Daoy (cell line): Measurements from ENCODE around the gene OR52N5. TPM values are rescaled to one million over a fixed set of nuclear protein-coding genes. Genes with fewer than 3 reads are reported as not detected.

Experiments used
- DNase-seq: peaks from one replicate; pipeline ENCODE4 v3.0.0-alpha.2; 2015; ENCODE audit warnings: low read depth
- total RNA-seq: library from RNA; depleted of rRNA; stranded (reverse); fragments of >200 nt; shearing (Covaris generic); gene quantifications from 2 replicates; pipeline ENCODE4 v1.2.3, GENCODE V29; 2014; rRNA removed

The OR52N5 gene
- total RNA-seq, result not detected in 2 replicates

- DNase-seq, result no peak
These were observed at the start of gene OR52N5 for GRCh38 chr11:5783255-5783654. OR52N5 (minus strand) TSS chr11:5783355; CDS start chr11:5778634, 4,721 bp downstream.

GRCh38 chr11:5831196-5831829, 48.2 kb upstream of the OR52N5 start:
- DNase-seq, result peak; percentile 34

- no peak for DNase-seq
These were observed 35.2 kb upstream of the OR52N5 start for GRCh38 chr11:5818245-5818886.

GRCh38 chr11:5815534-5815933, 32.4 kb upstream of the OR52N5 start:
- no peak for DNase-seq

GRCh38 chr11:5809905-5810795, 27.0 kb upstream of the OR52N5 start:
- DNase-seq, result no peak

- no peak for DNase-seq
These were observed 26.0 kb upstream of the OR52N5 start for GRCh38 chr11:5809122-5809519.

GRCh38 chr11:5808500-5809121, 25.5 kb upstream of the OR52N5 start, which contains the start of gene OR52N2:
OR52N2 (plus strand) TSS chr11:5808924; CDS start chr11:5820336, 11,412 bp downstream.
- peak; percentile 54 for DNase-seq

- no peak for DNase-seq
These were observed 24.4 kb upstream of the OR52N5 start for GRCh38 chr11:5807580-5807979.

- no peak for DNase-seq
These were observed 20.8 kb upstream of the OR52N5 start for GRCh38 chr11:5803982-5804381.

- no peak for DNase-seq
These were observed 13.4 kb upstream of the OR52N5 start for GRCh38 chr11:5796541-5796940.

GRCh38 chr11:5791165-5791564, 8.0 kb upstream of the OR52N5 start, which contains the start of gene OR52N1:
OR52N1 (minus strand) TSS chr11:5791265; CDS start chr11:5788816, 2,449 bp downstream.
- DNase-seq, result no peak

- DNase-seq, result no peak
These were observed 16.1 kb downstream of the OR52N5 start for GRCh38 chr11:5767056-5767455.

- DNase-seq, result no peak
These were observed 29.2 kb downstream of the OR52N5 start, which contains the start of gene OR52N4 for GRCh38 chr11:5753943-5754342. OR52N4 (plus strand) TSS chr11:5754243; CDS start chr11:5754741, 498 bp downstream.

GRCh38 chr11:5749836-5750235, 33.3 kb downstream of the OR52N5 start:
- DNase-seq, result no peak

GRCh38 chr11:5746614-5747013, 36.5 kb downstream of the OR52N5 start:
- no peak for DNase-seq

GRCh38 chr11:5738431-5738830, 44.7 kb downstream of the OR52N5 start:
- DNase-seq, result no peak

GRCh38 chr11:5737670-5738392, 45.3 kb downstream of the OR52N5 start:
- DNase-seq, result peak; percentile 14

- peak; percentile 18 for DNase-seq
These were observed 46.1 kb downstream of the OR52N5 start for GRCh38 chr11:5737091-5737490.

- DNase-seq, result peak; percentile 13
These were observed 46.8 kb downstream of the OR52N5 start, which contains the start of gene OR56B1 for GRCh38 chr11:5736396-5736795. OR56B1 (plus strand) TSS chr11:5736448; CDS start chr11:5736517, 69 bp downstream.

GRCh38 chr11:5727691-5728090, 55.5 kb downstream of the OR52N5 start:
- no peak for DNase-seq

- no peak for DNase-seq
These were observed 56.8 kb downstream of the OR52N5 start for GRCh38 chr11:5726351-5726750.
